T47D (cell line): ENCODE data around the gene OLFM1.

Experiments used
- DNase-seq, 2 experiments: peaks; one replicate each; pipeline versions ENCODE4 v3.0.0 to v3.0.0-alpha.2; 2011 to 2012; ENCODE audit warnings: low read depth in 1 of 2, low spot score in 1 of 2
- JUND ChIP-seq: IDR thresholded peaks from 2 replicates; pipeline ENCODE4 v1.6.1; 2012; ENCODE audit warnings: low read depth
- in situ Hi-C: cut with HindIII; loops from 2 replicates; pipeline ENCODE4 v1.10.0; 2016; ENCODE audit warnings: low sequenced_read_pairs, low pct_unique_long_range_greater_than_20kb

OLFM1 gene

DNA sequence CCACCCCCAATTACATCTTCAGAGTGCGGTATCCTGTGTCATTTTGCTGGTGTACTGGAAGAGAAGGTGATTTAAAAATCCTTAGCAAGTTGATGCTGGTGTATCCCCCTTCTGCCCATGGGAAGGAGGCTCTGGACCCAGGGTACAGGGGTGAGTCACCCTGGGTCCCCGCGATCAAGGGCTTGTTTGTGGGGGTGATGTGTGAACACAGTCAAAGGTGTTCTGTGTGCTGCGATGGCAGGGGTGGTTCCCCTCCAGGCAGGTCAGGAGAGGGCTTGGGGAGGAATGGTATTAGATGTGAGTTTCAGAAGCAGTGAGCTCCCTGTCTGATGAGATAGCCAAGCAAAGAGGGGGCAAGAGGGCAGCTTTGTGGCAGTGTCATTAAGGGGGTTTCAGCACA, 28.9 kb downstream of the OLFM1 start:
- TF ChIP-seq JUND = no peak
- in situ Hi-C loops = no loop called here
- no peak for DNase-seq

DNA sequence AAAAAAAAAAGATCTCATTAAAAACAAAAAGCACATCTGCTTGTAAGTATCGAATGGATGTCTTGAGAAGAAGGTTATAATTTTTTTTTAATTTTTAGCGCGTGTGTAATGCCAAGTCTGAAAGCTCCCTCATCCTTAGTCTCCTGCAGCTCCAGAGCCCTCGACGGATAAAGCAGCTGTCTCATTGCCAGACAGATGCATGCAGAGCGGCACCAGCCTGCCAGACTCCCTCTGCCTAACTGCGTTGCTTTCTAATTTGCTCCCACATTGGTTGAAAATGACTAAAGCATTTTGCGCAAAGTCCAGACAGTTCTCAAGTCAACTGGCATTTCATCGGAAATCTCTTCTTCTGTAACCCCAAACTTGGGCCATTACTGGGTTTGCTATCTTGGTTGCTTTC, 29.4 kb downstream of the OLFM1 start:
- no peak for TF ChIP-seq JUND
- DNase-seq = no peak
- in situ Hi-C loops = no loop called here

DNA sequence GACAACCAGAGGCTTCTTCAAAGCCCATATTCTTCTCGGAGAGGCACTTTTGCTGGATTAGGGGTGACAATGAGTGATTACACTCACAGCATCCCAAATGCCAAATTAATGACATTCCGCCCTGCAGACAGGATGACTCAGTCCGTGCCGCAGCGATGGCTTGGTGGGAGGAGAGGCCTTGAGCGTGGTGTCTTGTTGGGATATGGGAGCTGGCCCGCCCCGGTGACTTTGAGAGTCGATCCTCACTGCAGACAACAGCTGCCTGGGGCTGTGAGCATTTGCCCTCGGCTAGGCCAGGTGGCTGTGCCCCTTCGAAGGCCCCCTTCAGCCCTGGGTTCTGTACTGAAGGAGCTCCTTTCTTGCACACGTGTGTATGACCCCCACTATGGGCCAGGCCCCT, 29.8 kb downstream of the OLFM1 start:
- TF ChIP-seq JUND = no peak
- in situ Hi-C loops = no loop called here
- no peak for DNase-seq

DNA sequence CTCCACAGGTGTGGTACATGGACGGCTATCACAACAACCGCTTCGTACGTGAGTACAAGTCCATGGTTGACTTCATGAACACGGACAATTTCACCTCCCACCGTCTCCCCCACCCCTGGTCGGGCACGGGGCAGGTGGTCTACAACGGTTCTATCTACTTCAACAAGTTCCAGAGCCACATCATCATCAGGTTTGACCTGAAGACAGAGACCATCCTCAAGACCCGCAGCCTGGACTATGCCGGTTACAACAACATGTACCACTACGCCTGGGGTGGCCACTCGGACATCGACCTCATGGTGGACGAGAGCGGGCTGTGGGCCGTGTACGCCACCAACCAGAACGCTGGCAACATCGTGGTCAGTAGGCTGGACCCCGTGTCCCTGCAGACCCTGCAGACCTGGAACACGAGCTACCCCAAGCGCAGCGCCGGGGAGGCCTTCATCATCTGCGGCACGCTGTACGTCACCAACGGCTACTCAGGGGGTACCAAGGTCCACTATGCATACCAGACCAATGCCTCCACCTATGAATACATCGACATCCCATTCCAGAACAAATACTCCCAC, 32.1 kb downstream of the OLFM1 start:
- no peak for DNase-seq
- in situ Hi-C loops = no loop called here
- no peak for TF ChIP-seq JUND

DNA sequence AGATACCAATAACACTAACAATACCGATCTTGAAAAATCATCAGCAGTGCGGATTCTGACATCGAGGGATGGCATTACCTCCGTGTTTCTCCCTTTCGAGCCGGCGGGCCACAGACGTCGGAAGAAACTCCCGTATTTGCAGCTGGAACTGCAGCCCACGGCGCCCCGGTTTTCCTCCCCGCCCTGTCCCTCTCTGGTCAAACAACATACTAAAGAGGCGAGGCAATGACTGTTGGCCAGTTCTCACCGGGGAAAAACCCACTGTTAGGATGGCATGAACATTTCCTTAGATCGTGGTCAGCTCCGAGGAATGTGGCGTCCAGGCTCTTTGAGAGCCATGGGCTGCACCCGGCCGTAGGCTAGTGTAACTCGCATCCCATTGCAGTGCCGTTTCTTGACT, 32.8 kb downstream of the OLFM1 start:
- no peak for DNase-seq
- no peak for TF ChIP-seq JUND
- in situ Hi-C loops = no loop called here

DNA sequence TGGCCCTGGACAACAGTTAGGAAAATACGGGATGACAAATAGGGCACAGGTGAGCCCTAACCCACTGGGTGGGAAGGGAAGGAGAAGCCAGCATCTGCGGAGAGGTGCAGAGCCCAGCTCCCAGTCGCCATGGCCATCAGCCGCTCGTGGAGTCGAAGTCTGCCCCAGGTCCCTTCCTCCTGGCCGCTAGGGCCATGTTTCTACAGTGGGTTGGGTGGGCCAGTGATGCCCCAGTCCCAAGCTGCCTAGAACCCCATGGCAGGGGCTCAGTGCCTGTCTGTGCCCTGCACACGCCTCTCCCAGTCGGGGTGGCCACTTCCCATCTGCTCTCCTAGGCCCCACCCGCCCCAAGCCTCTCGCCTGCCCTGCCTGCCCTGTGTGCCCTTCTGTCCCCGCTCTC, 34.8 kb downstream of the OLFM1 start:
- TF ChIP-seq JUND = no peak
- no peak for DNase-seq
- in situ Hi-C loops = no loop called here

DNA sequence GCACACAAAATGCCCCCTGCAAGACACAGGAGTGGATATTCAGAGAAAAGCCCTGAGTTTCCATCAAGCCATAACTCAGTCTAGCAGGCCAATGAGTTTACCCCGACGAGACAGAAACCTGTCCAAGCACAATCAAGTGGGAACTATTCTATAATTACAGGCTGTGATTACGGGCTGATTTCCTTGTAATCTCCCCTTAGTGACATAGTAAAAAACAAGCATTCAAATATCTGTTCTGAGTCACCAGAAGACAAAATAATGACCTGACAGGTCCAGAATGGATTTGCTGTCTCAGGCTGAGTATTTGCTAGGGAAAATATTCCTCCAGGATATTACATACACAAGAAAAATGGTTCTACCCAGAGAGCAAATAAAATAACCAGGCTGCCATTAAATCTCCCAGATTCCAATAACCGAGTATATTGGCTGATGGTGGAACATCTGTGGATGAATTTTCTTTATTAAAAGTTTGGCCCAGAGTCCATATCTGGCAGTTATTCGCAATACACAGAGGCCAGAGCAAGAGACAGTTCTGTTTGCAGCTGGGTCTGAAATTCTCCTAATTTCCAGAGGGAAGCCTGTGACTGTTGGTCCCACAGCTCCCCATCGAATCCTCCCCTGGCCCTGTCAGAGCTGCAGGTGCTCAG, 35.8 kb downstream of the OLFM1 start:
- DNase-seq = no peak
- TF ChIP-seq JUND = no peak
- in situ Hi-C loops = no loop called here

DNA sequence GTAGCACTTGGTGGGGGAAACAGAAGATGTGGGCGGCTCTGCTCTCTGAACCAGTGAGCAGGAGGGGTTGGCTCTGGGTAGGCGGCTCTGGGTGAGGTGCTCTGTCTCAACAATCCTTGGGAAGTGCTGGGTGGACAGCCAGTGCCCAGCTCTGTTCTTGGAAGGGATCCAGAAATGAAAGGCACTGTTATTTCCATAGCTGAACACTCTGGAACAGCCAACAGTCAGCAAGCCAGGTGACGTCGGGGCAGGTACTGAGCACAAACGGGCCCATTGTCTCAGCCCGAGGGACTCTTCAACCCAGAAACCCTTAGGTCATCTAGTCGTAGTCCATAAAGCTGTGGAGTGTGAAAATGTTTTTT, 36.3 kb downstream of the OLFM1 start:
- TF ChIP-seq JUND = no peak
- in situ Hi-C loops = no loop called here
- no peak for DNase-seq

DNA sequence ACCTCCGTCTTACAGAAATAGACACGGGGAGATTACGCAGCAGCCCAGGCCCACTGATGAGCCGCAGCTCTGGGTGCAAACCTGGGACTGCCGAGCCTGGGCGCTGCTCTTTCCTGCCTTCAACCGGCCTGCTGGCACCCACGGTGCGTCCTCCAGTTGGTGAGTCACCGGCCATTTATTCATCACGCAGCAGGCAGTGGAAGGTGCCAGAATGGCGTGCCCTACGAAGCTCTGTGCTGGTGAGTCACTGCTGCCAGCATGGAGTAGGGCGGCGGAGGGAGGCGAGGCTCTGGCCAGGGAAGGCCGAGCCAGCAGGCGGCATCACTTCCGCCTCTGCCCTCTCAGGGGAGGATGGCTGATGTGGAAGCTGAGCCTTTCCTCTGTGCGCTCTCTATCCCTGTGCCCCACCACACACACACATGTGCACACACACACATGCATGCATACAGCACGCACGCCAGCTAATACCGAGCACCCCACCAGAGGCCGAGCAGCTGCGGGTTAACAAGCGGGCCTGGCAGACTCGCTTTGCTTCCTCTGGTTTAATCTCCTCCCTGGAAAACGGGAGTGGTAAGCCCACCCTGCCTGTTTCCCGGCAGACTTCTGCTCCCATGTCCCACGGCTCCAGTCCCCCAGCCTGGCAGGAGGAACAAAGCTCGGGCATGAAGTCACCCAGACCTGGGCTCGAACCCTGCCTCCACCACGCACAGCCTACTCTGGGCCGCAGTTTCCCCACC, 39.2 kb downstream of the OLFM1 start:
- in situ Hi-C loops = no loop called here
- no peak for DNase-seq
- no peak for TF ChIP-seq JUND

DNA sequence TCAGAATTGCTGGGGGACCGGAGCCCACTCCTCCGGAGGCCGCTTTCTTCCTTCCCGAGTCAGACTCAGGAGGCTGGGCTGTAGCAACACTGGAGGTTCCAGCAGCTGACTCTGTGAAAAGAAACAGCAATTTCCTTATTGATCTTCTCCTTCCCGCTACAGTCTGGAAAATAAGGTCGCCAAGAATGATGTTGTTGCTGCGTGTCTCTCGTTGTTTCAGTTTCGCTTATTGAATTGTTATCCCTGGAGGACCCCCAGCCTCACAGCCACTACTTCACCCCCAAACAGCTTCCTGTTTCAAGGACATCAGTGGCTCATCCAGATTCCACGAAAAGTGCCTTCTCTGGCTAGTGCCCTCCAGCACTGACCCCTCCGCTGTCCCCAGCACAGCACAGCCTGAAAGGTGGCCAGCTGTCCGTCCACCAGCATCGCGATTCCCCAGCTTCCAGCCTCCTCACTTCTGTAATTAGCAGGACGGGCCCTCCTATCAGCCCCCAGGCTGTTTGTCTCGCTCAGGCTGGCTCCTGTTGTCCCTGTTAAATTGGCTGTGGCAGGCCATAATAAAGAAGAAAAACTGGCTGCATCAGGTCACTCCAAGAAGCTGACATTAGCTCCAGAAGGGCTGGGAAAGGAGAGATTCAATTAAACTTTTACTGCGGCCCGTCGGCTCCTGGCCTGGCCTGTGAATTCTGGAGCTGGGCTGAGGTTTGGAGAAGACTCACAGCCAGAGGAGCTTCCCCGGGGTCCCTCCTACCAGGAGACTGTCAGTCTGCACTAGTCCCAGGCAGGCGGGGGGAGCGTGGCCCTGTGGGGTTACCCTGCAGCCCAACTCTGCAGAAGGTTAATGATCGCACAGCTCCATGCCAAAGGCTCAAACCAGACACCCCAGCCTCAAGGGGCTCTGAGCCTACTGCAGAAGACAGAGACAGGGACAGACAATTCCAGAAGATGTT, 40.5 kb downstream of the OLFM1 start:
- DNase-seq = peak; percentile 39 to 66
- in situ Hi-C loops = no loop called here
- TF ChIP-seq JUND = no peak

DNA sequence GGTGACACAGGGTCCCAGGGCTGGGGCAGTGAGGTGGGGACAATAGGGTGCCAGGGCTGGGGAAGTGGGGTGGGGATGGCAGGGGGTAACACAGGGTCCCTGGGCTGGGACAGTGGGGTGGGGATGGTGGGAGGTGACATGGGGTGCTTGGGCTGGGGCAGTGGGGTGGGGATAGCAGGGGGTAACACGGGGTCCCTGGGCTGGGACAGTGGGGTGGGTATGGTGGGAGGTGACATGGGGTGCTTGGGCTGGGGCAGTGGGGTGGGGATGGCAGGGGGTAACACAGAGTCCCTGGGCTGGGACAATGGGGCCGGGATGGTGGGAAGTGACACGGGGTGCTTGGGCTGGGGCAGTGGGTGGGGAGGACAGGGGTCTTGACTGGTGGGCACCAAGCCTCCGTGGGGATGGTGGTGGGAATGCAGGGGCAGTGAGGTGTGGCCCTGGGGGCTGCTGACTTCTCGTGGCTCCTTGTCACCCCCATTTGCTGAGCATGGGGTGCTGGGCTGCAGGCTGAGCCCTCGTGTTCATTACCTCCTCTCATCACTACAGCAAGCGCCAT, 41.7 kb downstream of the OLFM1 start:
- TF ChIP-seq JUND = no peak
- in situ Hi-C loops = no loop called here

DNA sequence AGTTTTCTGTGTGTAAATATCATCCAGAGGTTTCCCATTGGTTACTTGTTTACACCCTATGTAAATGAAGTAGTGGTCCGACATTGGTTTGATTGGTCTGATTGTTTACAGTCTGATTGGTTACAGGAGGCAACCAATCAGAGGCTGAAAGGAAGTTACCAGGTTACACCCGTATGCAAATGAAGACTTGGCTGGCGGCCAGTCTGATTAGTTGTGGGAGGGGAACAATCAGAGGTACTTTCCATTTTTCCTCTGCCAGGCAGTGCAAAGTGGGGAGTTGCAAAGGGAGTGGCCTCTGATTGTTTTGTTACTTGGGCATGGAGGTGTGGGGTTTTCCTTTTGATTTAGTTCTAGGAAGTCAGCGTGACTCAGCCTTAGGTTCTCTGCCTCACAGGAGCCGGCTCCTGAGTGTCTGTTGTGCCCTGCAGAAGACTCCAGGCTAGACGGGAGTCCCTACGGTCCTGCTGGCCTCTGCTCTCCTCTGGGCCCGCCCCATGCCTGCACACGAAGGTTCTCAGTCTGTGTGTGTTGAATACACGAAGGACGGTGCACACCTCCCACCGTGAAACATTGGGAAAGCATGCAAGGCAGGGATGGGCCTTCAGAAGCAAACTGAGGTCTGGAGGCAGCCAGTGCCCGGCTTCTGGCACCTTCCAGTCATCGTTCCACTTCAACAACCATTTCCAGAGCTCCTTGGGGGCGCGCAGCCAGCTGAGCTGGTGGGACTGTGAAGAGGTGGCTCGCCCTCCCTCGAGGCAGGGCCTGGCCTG, 42.9 kb downstream of the OLFM1 start:
- DNase-seq = peak in 1 of 2 experiments; percentile 74
- TF ChIP-seq JUND = no peak
- in situ Hi-C loops = no loop called here

More for the DNA sequence above, 41.7 kb downstream of the OLFM1 start:
- DNase-seq = no peak
